HG03354 (cell line): ENCODE results near the gene TTLL5.

Experiments
- ATAC-seq: cut with Tn5 transposase; IDR thresholded peaks from one replicate; pipeline ENCODE4 v1.9.1; 2021; ENCODE audit warnings: mild to moderate bottlenecking; ENCODE audit not compliant: unreplicated experiment, poor library complexity, severe bottlenecking

Gene TTLL5

GRCh38 chr14:75783602-75784313 lies 122.7 kb downstream of the TTLL5 start:
- ATAC-seq = no peak

DNA sequence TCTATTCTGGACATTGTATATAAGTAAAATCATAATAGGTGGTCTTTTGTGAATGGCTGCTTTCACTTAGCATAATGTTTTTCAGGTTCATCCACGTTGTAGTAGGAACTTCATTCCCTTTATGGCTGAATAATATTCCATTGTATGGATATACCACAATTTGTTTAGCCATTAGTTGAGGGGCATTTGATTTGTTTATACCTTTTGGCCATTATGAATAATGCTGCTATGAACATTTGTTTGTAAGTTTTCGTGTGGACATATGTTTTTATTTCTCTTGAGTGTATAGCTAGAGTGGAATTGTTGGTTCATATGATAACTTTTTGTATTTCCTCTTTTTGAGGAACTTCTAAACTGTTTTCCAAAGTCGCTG lies 123.3 kb downstream of the TTLL5 start:
- ATAC-seq = no peak

DNA sequence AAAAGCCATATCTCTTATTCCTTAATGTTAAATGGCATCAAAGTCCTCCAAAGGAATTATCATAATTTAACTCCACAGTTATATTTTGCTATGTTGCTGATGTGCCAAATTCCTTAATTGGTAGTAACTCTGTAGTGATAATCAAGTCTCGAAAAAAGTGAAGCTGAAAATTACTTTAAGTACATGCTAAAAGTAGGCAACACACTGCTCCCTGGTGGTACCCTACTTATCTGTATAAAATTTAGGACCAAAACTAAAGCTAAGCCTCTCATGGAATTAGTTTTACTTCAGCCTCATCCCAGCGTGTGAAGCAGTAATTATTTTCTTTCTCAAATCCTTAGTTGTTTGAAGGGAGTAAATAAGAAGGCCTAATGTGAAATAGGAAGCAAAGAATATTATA lies 132.8 kb downstream of the TTLL5 start:
- ATAC-seq = no peak

- ATAC-seq = no peak
Measured at GRCh38 chr14:75794615-75795038, 133.6 kb downstream of the TTLL5 start.

- ATAC-seq = no peak
Measured at GRCh38 chr14:75800792-75801191, 139.7 kb downstream of the TTLL5 start.

GRCh38 chr14:75802486-75802885 lies 141.4 kb downstream of the TTLL5 start:
- no peak for ATAC-seq

DNA sequence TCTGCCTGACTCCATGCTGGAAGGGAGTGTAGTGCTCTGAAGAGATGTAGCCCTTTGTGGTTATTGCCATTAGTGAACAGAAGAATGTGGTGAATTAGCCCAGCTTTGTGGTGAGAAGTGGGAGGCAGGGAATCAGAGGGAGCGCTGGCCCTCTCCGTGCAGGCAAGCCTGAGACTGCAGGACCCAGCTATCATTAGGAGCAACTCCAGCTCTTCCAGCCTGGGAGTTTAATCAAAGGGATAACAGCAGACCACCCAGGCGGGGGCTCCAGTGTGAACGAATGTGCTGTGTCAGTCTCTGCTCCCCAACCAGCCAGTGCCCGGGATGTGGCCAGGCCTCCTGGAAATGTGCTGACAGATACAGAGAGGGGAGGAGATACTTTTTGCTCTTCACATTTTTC lies 142.7 kb downstream of the TTLL5 start:
- no peak for ATAC-seq

DNA sequence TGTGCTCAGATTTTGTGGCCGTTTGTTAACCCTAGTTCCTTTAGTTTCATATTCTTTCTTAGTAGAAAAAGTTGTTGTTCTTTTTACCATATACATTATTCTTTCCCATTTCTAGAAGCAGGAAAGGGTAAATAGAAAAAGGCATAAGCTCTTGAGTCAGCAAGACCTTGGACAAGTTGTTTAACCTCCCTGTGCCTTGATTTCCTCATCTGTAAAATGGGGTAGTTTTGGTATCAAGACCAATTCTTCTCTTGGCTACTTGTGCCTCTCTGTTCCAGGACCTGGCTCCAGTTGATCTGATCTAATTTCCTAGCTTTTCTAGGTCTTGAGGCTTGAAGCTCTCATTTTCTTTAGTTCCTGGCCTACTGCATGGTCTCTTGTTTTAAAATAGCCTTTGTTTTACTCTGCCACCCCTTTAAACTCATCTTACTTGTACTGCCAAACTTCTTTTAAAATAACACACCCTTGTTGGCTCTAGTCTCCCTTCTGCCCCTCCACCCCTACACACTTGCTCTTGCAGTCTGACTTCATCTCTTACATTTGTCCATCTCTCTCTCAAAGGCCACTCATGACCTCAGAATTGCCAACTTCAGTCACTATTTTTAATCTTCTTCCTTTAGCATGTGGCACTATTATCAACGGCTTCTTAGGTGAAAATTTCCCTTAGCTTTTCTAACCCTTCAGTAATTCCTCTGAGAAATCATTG lies 143.7 kb downstream of the TTLL5 start:
- ATAC-seq = no peak

- ATAC-seq = no peak
Measured at GRCh38 chr14:75805646-75806045, 144.6 kb downstream of the TTLL5 start.

- ATAC-seq = no peak
Measured at GRCh38 chr14:75806352-75806832, 145.3 kb downstream of the TTLL5 start.

DNA sequence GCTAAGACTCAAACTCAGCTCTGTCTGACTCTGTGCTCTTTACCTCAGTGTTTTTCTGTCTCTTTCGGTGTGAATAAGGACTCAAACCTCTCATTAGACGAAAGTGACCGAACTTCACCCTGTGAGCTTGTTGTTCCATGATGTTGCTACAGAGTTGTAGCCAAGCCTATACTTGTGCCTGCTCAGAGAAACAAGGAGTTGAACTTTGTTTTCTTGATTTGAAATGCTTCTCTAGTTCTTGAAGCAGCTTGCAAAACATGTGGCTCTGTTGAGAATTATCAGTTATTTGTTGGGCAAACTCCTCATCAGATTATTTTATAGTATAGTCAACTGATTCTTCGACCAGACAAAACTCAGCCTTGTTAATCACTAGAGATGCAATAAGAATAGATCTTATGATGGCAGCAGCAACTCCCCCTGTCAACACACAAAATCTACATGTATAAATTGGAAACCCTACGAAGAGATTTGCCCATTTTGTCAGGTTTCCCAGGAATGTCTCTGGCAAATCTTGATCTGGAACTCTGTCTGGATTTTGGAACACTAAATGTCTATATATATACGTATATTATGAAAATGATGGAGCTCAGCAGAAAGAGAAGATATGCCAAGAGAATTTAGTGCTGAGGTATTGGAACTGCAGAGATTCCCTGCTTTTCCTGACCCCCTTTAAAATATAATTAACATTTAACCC lies 146.8 kb downstream of the TTLL5 start:
- no peak for ATAC-seq

- no peak for ATAC-seq
Measured at GRCh38 chr14:75811136-75811829, 150.2 kb downstream of the TTLL5 start.

DNA sequence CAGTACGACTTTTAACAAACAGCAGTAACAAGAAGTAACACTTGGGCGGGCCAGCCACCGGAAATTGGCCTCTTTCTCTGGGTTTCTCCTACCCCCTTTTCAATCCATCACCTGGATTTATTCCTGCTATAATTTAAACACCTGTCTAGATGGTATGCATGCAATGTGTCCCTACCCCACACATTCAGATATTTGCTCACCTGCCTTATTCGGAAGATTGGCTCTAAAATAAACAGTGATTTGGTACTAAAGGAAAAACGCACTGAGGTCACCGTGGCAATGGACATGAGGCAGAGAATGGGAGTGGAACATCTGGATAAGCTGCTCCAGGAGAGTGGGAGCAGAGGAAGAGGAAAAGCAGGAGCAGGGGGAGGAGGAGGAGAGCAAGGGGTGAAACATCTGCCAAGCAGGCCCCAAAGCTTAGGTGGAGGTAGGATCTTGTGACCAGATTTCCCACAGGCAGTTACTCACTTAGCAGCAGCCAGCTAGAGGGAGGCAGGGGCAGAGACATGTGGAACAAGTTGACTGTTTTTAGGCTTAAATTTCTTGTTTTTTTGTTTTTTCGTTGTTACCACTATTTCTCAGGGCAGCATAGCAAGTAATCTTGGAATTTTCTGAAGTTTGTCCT lies 150.9 kb downstream of the TTLL5 start:
- ATAC-seq = no peak

GRCh38 chr14:75812622-75813021 lies 151.6 kb downstream of the TTLL5 start:
- ATAC-seq = no peak

GRCh38 chr14:75820761-75821160 lies 159.7 kb downstream of the TTLL5 start:
- ATAC-seq = no peak

- no peak for ATAC-seq
Measured at GRCh38 chr14:75821831-75822521, 160.9 kb downstream of the TTLL5 start.

DNA sequence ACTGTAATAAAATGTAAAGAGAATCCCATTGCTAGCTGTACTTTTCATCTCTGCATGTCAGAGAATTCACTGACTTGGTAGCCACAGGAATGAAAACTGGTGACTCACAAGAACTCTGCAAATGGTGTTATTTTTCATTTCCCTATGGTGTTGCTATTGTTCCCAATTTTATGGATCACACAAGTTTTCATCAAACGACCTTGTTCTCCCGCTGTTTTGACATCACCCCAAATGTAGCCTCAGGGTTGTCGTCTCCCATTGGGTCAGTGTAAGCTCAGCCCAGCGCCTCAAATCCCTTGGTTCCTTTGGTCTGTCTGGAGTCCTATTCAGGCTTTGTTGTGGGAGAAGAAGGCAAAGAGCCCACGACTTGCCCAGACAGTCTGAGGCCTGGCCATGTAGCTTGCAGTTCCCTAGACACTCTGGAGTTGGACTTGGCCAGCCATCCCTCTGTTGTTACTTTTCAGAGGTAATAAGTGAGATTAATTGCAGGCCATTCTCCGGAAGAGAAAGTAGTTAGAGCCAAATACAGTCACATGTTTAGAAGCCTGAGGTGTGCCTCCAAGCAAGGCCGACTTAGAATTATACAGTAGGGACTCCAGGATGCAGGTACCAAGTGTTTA lies 161.6 kb downstream of the TTLL5 start:
- ATAC-seq = no peak

GRCh38 chr14:75823334-75823733 lies 162.3 kb downstream of the TTLL5 start:
- ATAC-seq = no peak

GRCh38 chr14:75824318-75824717 lies 163.3 kb downstream of the TTLL5 start:
- no peak for ATAC-seq
